ENCODE results near the gene RAB5IF.
"Not testable (repeated sequence)": the region's sequence is repeated elsewhere in the genome, so short reads cannot be mapped to it uniquely, and the experiment has no call there.

Gene RAB5IF, protein sequence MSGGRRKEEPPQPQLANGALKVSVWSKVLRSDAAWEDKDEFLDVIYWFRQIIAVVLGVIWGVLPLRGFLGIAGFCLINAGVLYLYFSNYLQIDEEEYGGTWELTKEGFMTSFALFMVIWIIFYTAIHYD

GRCh38 chr20:36605399-36606157 lies at the start of gene RAB5IF:
RAB5IF (plus strand) TSS chr20:36605779; CDS start chr20:36605952, 173 bp downstream.
- peak; percentile 99 for DNase-seq

- no peak for DNase-seq
These were observed 42.9 kb upstream of the RAB5IF start for GRCh38 chr20:36562724-36563123.

GRCh38 chr20:36563374-36563773 lies 42.2 kb upstream of the RAB5IF start:
- DNase-seq = no peak

GRCh38 chr20:36564078-36564725 lies 41.4 kb upstream of the RAB5IF start:
- DNase-seq = not testable (repeated sequence)

GRCh38 chr20:36564726-36565121 lies 40.9 kb upstream of the RAB5IF start:
- DNase-seq = not testable (repeated sequence)

GRCh38 chr20:36565520-36565919 lies 40.1 kb upstream of the RAB5IF start:
- no peak for DNase-seq

GRCh38 chr20:36569847-36570429 lies 35.6 kb upstream of the RAB5IF start:
- no peak for DNase-seq

GRCh38 chr20:36571564-36572504 lies 33.7 kb upstream of the RAB5IF start:
- DNase-seq = no peak

DNA sequence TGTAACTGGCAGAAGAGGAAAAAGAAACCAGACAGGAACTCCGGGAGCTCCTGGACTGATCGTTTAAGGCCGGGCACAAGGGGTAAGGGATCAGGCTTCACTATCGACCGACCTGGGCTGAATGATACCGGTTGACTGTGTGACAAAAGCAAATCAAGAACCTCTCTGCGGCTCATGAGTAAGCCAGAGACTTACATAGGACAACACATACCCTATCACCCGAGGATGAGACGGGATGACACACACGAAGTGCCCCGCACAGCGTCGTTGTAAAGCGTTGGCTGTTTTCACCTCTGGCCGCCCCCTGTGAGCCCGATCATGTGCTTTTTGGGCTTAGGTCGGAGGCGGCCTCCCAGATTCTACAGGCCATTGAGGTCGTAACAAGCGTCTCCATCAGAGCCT lies 32.9 kb upstream of the RAB5IF start:
- DNase-seq = peak; percentile 59

GRCh38 chr20:36573103-36573797 lies 32.3 kb upstream of the RAB5IF start, which contains the start of gene TGIF2:
TGIF2 (plus strand) TSS chr20:36573597; CDS start chr20:36578775, 5,178 bp downstream.
- DNase-seq = peak; percentile 88

DNA sequence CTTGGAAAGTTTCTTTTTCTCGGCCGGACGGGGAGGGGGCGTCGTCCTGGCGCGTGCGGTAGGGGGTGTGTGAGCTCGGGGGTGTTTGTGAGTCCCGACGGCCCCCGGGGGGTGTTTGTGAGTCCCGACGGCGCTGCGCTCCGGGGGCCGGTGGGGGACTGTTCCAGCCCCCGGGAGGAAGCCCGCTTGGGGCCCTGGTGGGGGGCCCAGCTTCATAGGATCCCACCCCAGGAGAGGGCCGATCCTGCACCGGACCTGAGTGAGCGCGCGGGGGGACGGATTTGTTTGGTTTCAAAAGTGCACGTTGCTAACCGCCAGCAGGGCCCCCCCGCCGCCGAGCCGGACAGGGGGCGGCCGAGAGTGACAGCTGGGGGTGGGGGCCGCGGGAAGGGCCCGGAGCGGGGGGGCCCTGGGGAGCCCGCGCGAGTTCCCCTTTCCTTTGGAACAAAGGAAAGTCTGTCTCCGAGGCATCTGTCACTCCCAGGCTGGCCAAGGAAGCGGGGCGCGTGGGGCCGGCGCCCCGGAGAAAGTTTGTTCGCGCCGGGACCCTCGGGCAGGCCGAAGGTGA lies 31.7 kb upstream of the RAB5IF start:
- DNase-seq = peak; percentile 40

GRCh38 chr20:36574366-36575135 lies 31.0 kb upstream of the RAB5IF start:
- DNase-seq = peak; percentile 54

DNA sequence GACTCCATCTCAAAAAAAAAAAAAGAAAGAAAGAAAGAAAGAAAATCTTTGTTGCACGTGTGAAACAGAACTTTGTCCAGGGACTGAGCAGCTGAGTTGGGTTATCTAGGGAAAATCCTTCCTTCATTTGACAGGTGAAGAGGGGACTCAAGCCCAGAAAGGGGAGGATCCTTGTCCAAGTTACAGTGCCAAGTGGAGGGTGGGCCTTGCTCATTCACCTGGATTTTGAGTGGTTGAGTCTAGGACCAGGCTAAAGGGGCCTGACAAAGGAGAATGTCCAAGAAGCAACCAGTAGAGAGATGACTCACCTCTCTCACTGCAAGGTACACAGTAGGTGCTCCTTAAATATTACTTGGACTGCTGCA lies 29.5 kb upstream of the RAB5IF start:
- DNase-seq = no peak

DNA sequence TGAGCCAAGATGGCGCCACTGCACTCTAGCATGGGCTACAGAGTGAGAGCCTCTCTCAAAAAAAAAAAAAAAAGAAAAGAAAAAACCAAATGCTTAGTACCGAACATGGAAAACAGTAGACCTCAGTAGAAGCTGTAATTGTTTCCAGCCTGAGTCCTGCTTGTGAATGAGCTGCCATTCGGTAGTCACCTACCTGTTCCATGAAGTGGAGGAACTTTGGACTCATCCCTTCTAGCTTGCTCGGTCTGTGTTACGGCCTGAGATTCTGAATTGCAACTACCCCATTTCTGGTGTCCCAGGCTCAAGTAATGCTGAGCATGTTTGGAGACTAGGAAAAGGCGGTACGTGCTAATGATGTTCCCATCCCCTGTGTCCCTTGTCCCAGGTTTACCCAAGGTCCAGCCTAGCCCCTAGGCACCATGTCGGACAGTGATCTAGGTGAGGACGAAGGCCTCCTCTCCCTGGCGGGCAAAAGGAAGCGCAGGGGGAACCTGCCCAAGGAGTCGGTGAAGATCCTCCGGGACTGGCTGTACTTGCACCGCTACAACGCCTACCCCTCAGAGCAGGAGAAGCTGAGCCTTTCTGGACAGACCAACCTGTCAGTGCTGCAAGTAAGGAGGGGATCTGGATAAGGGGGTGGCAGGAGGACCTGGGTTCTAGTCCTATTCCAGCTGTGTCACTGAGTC lies 27.1 kb upstream of the RAB5IF start:
- no peak for DNase-seq

DNA sequence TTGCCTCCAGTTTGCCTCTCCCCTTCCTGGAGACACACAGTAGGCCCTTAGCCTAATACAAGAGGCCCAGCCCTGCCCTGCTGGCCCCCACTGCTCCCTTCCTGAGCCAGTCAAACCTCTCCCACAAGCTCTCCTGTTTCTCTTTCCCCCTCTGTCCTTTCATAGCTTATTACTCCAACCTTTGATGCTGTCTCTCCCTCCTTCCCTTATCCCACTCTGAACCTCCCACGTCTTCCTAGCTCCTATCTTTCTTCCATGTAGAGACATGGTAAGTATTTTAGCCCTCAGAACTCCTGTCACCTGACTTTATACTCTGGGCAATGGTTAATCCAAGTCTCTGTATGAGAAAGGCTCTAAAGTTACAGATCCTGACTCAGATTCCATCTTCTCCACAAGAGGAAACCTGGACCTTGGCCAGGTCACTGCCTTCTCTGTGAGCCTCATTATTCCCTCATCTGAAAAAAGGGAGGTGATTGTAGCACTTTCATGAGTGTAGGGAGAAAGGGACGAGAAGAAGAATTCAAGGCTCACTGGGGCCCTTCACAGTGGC lies 25.5 kb upstream of the RAB5IF start:
- no peak for DNase-seq

GRCh38 chr20:36582322-36582721 lies 23.3 kb upstream of the RAB5IF start:
- no peak for DNase-seq

GRCh38 chr20:36582821-36583220 lies 22.8 kb upstream of the RAB5IF start:
- DNase-seq = no peak

DNA sequence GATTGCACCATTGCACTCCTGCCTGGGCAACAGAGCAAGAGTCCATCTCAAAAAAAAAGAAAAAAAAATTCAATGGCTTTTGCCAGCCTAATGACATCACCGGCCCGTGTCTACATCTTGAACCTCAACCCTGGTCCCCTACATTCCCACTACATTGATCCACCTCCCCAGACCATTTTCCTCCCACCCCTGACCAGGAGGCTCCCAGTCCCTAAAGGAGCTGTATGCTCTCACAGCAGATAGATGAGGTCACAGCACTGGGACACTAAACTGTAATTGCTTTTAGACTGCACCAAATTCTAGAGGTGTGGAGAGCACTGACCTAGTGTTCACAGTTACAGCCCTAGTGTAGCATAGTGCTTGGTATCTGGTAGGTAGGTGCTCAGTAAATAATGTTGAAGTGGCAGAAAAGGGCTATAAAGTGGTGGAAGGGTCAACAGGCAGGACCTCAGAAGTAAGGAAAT lies 21.5 kb upstream of the RAB5IF start:
- DNase-seq = no peak

DNA sequence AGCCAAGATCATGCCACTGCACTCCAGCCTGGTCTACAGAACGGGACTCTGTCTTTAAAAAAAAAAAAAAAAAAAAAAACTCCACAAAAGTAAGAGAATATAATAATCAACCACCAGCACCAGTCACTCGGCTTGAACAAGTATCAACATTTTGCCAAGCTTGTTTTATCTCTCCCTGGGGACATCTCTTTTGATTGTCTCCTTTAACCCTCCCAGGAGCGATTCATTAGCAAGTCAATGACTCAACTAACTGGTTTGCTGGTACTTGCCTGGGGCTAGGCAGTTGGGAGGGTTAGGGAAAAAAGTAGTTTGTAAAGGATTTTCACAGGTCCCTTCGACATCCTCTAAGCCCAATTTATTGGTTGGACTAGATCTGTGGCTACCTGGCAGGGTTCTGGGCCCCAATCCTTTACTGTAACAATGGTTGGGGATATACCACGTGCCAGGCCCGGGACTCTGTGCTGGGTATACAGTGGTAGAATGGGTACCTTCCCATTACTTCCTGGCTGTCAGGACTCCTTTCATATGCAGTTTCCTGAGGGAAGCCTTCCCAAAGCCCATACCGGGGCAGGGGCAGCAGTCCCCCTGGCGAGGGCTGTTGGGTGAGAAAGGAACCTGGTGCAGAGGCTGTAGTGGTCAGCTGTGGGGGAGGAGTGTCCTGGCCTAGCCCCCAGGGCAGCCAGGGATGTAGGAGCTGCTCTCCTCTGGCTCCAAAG lies 20.0 kb upstream of the RAB5IF start:
- DNase-seq = no peak
